Muscle layer of colon (tissue), 2 donors: ENCODE results near the gene RAB3A.

Experiments used
- H3K27ac ChIP-seq: one replicate; pipeline ENCODE4 v1.7.0; 2013; ENCODE audit warnings: low read depth, mild to moderate bottlenecking, low read length, moderate library complexity
- H3K27me3 ChIP-seq, 2 donors: one replicate each; pipeline ENCODE4 v1.7.0; 2013; ENCODE audit warnings: low read length in 2 of 2, mild to moderate bottlenecking in 2 of 2; ENCODE audit not compliant: insufficient read depth in 2 of 2, control insufficient read depth in 1 of 2
- H3K36me3 ChIP-seq: one replicate; pipeline ENCODE4 v1.7.0; 2013; ENCODE audit warnings: mild to moderate bottlenecking, low read length; ENCODE audit not compliant: insufficient read depth
- H3K4me1 ChIP-seq: one replicate; pipeline ENCODE4 v1.7.0; 2013; ENCODE audit warnings: mild to moderate bottlenecking, low read length; ENCODE audit not compliant: insufficient read depth
- H3K4me3 ChIP-seq, 2 donors: one replicate each; pipeline ENCODE4 v1.7.0; 2013; ENCODE audit warnings: low read length in 2 of 2, low read depth in 1 of 2, mild to moderate bottlenecking in 1 of 2, moderate library complexity in 1 of 2
- H3K9ac ChIP-seq: one replicate; pipeline ENCODE4 v1.7.0; 2013; ENCODE audit warnings: low read length
- H3K9me3 ChIP-seq: one replicate; pipeline ENCODE4 v1.7.0; 2013; ENCODE audit warnings: mild to moderate bottlenecking, low read length
- donor health status: abdominal sarcoma.
- donor health status: Adenocarcinoma of cecum.

The RAB3A gene

GRCh38 chr19:18206018-18206417 is 2.2 kb upstream of the RAB3A start:
- no peaks in the 10 kb centered on the region for H3K9me3 ChIP-seq
- H3K4me3 ChIP-seq, result no peak overlapping the region
- H3K36me3 ChIP-seq, result no peaks in the 10 kb centered on the region
- H3K4me1 ChIP-seq, result peaks cover 14% of the 10 kb centered on the region
- no peak overlapping the region for H3K9ac ChIP-seq
- peaks cover 0 to 4% of the 10 kb centered on the region in 2 donors for H3K27me3 ChIP-seq
- no peak overlapping the region for H3K27ac ChIP-seq

GRCh38 chr19:18205200-18205892 is 1.5 kb upstream of the RAB3A start:
- peaks cover 0 to 4% of the 10 kb centered on the region in 2 donors for H3K27me3 ChIP-seq
- H3K9ac ChIP-seq, result peak overlapping the region; percentile 97
- H3K4me1 ChIP-seq, result peaks cover 14% of the 10 kb centered on the region
- peaks cover 2% of the 10 kb centered on the region for H3K36me3 ChIP-seq
- H3K4me3 ChIP-seq, result peak overlapping the region; percentile 71 to 73
- H3K27ac ChIP-seq, result peak overlapping the region; percentile 100
- no peaks in the 10 kb centered on the region for H3K9me3 ChIP-seq

- Histone ChIP-seq H3K36me3 (peaks cover 6% of the 10 kb centered on the region), H3K4me1 (peaks cover 14% of the 10 kb centered on the region), H3K27ac (peak overlapping the region; percentile 100), H3K9ac (peak overlapping the region; percentile 97), H3K27me3 (peaks cover 0 to 4% of the 10 kb centered on the region in 2 donors), H3K4me3 (peak overlapping the region; percentile 71 to 73), H3K9me3 (no peaks in the 10 kb centered on the region)
Measured at GRCh38 chr19:18204394-18205199, 755 bp upstream of the RAB3A start.

GRCh38 chr19:18203408-18203862 is 407 bp downstream of the RAB3A start:
- H3K4me1 ChIP-seq, result peaks cover 14% of the 10 kb centered on the region
- peaks cover 0 to under 1% of the 10 kb centered on the region in 2 donors for H3K27me3 ChIP-seq
- H3K4me3 ChIP-seq, result peak overlapping the region; percentile 63 to 79
- peak overlapping the region; percentile 81 for H3K27ac ChIP-seq
- H3K9me3 ChIP-seq, result no peaks in the 10 kb centered on the region
- H3K36me3 ChIP-seq, result peaks cover 10% of the 10 kb centered on the region
- no peak overlapping the region for H3K9ac ChIP-seq

GRCh38 chr19:18202778-18203407 is 949 bp downstream of the RAB3A start:
- H3K4me3 ChIP-seq, result peak overlapping the region; percentile 63 to 79
- H3K27ac ChIP-seq, result peak overlapping the region; percentile 81
- H3K36me3 ChIP-seq, result peaks cover 15% of the 10 kb centered on the region
- no peaks in the 10 kb centered on the region for H3K9me3 ChIP-seq
- H3K4me1 ChIP-seq, result peaks cover 14% of the 10 kb centered on the region
- no peak overlapping the region for H3K9ac ChIP-seq
- no peaks in the 10 kb centered on the region for H3K27me3 ChIP-seq

- Histone ChIP-seq H3K4me1 (peaks cover 14% of the 10 kb centered on the region), H3K27ac (no peak overlapping the region), H3K4me3 (no peak overlapping the region), H3K9ac (no peak overlapping the region), H3K36me3 (peaks cover 16% of the 10 kb centered on the region), H3K27me3 (no peaks in the 10 kb centered on the region), H3K9me3 (no peaks in the 10 kb centered on the region)
Measured at GRCh38 chr19:18202397-18202777, 1.5 kb downstream of the RAB3A start.

- H3K27me3 ChIP-seq, result no peaks in the 10 kb centered on the region
- H3K9ac ChIP-seq, result no peak overlapping the region
- H3K4me3 ChIP-seq, result no peak overlapping the region
- peaks cover 21% of the 10 kb centered on the region for H3K4me1 ChIP-seq
- H3K36me3 ChIP-seq, result peaks cover 22% of the 10 kb centered on the region
- H3K9me3 ChIP-seq, result no peaks in the 10 kb centered on the region
- H3K27ac ChIP-seq, result no peak overlapping the region
Measured at GRCh38 chr19:18198374-18198773, 5.5 kb downstream of the RAB3A start.

- no peaks in the 10 kb centered on the region for H3K9me3 ChIP-seq
- H3K4me1 ChIP-seq, result peaks cover 18% of the 10 kb centered on the region
- no peaks in the 10 kb centered on the region for H3K27me3 ChIP-seq
- peaks cover 22% of the 10 kb centered on the region for H3K36me3 ChIP-seq
- no peak overlapping the region for H3K9ac ChIP-seq
- no peak overlapping the region for H3K4me3 ChIP-seq
- H3K27ac ChIP-seq, result no peak overlapping the region
Measured at GRCh38 chr19:18197941-18198340, 5.9 kb downstream of the RAB3A start.

GRCh38 chr19:18197306-18197705 is 6.5 kb downstream of the RAB3A start:
- H3K36me3 ChIP-seq, result peaks cover 22% of the 10 kb centered on the region

GRCh38 chr19:18196511-18196845 is 7.4 kb downstream of the RAB3A start:
- no peaks in the 10 kb centered on the region for H3K27me3 ChIP-seq
- no peaks in the 10 kb centered on the region for H3K9me3 ChIP-seq
- no peak overlapping the region for H3K9ac ChIP-seq
- no peak overlapping the region for H3K4me3 ChIP-seq
- peaks cover 22% of the 10 kb centered on the region for H3K4me1 ChIP-seq
- H3K27ac ChIP-seq, result no peak overlapping the region
- peaks cover 22% of the 10 kb centered on the region for H3K36me3 ChIP-seq

More at GRCh38 chr19:18197306-18197705, 6.5 kb downstream of the RAB3A start:
- no peak overlapping the region for H3K4me3 ChIP-seq
- no peaks in the 10 kb centered on the region for H3K27me3 ChIP-seq
- H3K9me3 ChIP-seq, result no peaks in the 10 kb centered on the region
- H3K27ac ChIP-seq, result no peak overlapping the region
- peaks cover 14% of the 10 kb centered on the region for H3K4me1 ChIP-seq
- no peak overlapping the region for H3K9ac ChIP-seq

- peaks cover 23% of the 10 kb centered on the region for H3K4me1 ChIP-seq
- peak overlapping the region in 1 of 2 donors; percentile 75 for H3K4me3 ChIP-seq
- H3K9me3 ChIP-seq, result no peaks in the 10 kb centered on the region
- peaks cover 16% of the 10 kb centered on the region for H3K36me3 ChIP-seq
- H3K27me3 ChIP-seq, result no peaks in the 10 kb centered on the region
- H3K9ac ChIP-seq, result peak overlapping the region; percentile 68
- H3K27ac ChIP-seq, result peak overlapping the region; percentile 47
Measured at GRCh38 chr19:18194554-18195238, 9.1 kb downstream of the RAB3A start.
